HEK293T (cell line): ENCODE data around the gene TMEM31.

Experiments
- CTCF ChIA-PET: fragments of 350-600 bp; formaldehyde crosslinking; extraction: SDS; loops from one replicate; lab custom pipeline; 2021; ENCODE audit warnings: antibody characterized with exemption, inconsistent platforms; lab: Yijun Ruan, JAX
- POLR2A ChIA-PET: fragments of 350-600 bp; formaldehyde crosslinking; extraction: SDS; loops from one replicate; lab custom pipeline; 2020; ENCODE audit warnings: antibody characterized with exemption, inconsistent platforms; lab: Yijun Ruan, JAX
- DNase-seq: peaks from one replicate; pipeline ENCODE4 v3.0.0; 2012; ENCODE audit warnings: mixed read lengths; ENCODE audit errors: extremely low spot score
- ARNT ChIP-seq: fragments of 450-650 bp; IDR thresholded peaks from 2 replicates; pipeline ENCODE4 v1.6.1; 2017; ENCODE audit warnings: mild to moderate bottlenecking
- BHLHE40 ChIP-seq: fragments of 450-650 bp; IDR thresholded peaks from 2 replicates; pipeline ENCODE4 v1.6.1; 2016; ENCODE audit warnings: mild to moderate bottlenecking, moderate library complexity, borderline replicate concordance
- CTBP1 ChIP-seq: fragments of 450-650 bp; IDR thresholded peaks from 2 replicates; pipeline ENCODE4 v1.6.1; 2016; ENCODE audit warnings: borderline replicate concordance
- ELF4 ChIP-seq: fragments of 450-650 bp; IDR thresholded peaks from 2 replicates; pipeline ENCODE4 v1.6.1; 2017; ENCODE audit warnings: antibody characterized with exemption
- FOXA1 ChIP-seq: fragments of 450-650 bp; IDR thresholded peaks from 2 replicates; pipeline ENCODE4 v1.6.1; 2016; ENCODE audit warnings: mild to moderate bottlenecking
- FOXK2 ChIP-seq: fragments of 450-650 bp; IDR thresholded peaks from 2 replicates; pipeline ENCODE4 v1.6.1; 2016; ENCODE audit warnings: mild to moderate bottlenecking
- FOXM1 ChIP-seq: fragments of 450-650 bp; IDR thresholded peaks from 2 replicates; pipeline ENCODE4 v1.6.1; 2017; ENCODE audit warnings: mild to moderate bottlenecking, borderline replicate concordance
- HDGF ChIP-seq: fragments of 450-650 bp; IDR thresholded peaks from 2 replicates; pipeline ENCODE4 v1.6.1; 2017; ENCODE audit warnings: antibody characterized with exemption, borderline replicate concordance
- L3MBTL2 ChIP-seq: fragments of 450-650 bp; conservative IDR thresholded peaks from 2 replicates; pipeline ENCODE4 v1.6.1; 2016; ENCODE audit warnings: mild to moderate bottlenecking
- LEF1 ChIP-seq: fragments of 450-650 bp; IDR thresholded peaks from 2 replicates; pipeline ENCODE4 v1.6.1; 2017; ENCODE audit warnings: mild to moderate bottlenecking, borderline replicate concordance
- NFRKB ChIP-seq: fragments of 450-650 bp; IDR thresholded peaks from 2 replicates; pipeline ENCODE4 v1.6.1; 2016; ENCODE audit warnings: mild to moderate bottlenecking, moderate library complexity
- PKNOX1 ChIP-seq: fragments of 450-650 bp; IDR thresholded peaks from 2 replicates; pipeline ENCODE4 v1.6.1; 2016
- SP1 ChIP-seq: fragments of 450-650 bp; IDR thresholded peaks from 2 replicates; pipeline ENCODE4 v1.6.1; 2017
- SUZ12 ChIP-seq: fragments of 450-650 bp; IDR thresholded peaks from 2 replicates; pipeline ENCODE4 v1.6.1; 2016; ENCODE audit warnings: mild to moderate bottlenecking
- TARDBP ChIP-seq: fragments of 450-650 bp; IDR thresholded peaks from 2 replicates; pipeline ENCODE4 v1.6.1; 2016
- ZNF384 ChIP-seq: fragments of 450-650 bp; IDR thresholded peaks from 2 replicates; pipeline ENCODE4 v1.6.1; 2016

Gene TMEM31

GRCh38 chrX:103737696-103738095 lies 27.0 kb downstream of the TMEM31 start:
- no peak for DNase-seq
- CTCF ChIA-PET, result no interaction called here
- POLR2A ChIA-PET, result no interaction called here
- TF ChIP-seq LEF1 (no peak), BHLHE40 (no peak)

GRCh38 chrX:103739421-103739820 lies 28.7 kb downstream of the TMEM31 start:
- CTCF ChIA-PET, result no interaction called here
- no peak for TF ChIP-seq ARNT
- no peak for TF ChIP-seq CTBP1
- TF ChIP-seq PKNOX1, result no peak
- no peak for TF ChIP-seq TARDBP
- no peak for TF ChIP-seq SUZ12
- no peak for TF ChIP-seq FOXM1
- no peak for TF ChIP-seq BHLHE40
- no peak for TF ChIP-seq FOXK2
- no peak for TF ChIP-seq HDGF
- TF ChIP-seq NFRKB, result no peak
- no peak for TF ChIP-seq LEF1
- no peak for DNase-seq
- POLR2A ChIA-PET, result interaction anchor here (1.1 kb wide), 1 partner anchor 8 kb away, joined by 3 read pairs; no protein-coding TSS in a partner anchor

GRCh38 chrX:103741879-103742278 lies 31.2 kb downstream of the TMEM31 start:
- ChIA-PET CTCF (interaction anchor here (0.6 kb wide), 1 partner anchor 31 kb away, joined by 3 read pairs; no protein-coding TSS in a partner anchor), POLR2A (interaction anchor here (0.9 kb wide), 1 partner anchor 9 kb away, joined by 3 read pairs; no protein-coding TSS in a partner anchor)
- TF ChIP-seq PKNOX1 (no peak), SP1 (no peak), L3MBTL2 (no peak), ELF4 (no peak), FOXA1 (no peak), HDGF (no peak), ARNT (no peak), BHLHE40 (no peak), ZNF384 (no peak), NFRKB (no peak), FOXM1 (no peak), FOXK2 (no peak), LEF1 (no peak), CTBP1 (no peak), TARDBP (no peak), SUZ12 (no peak)
- DNase-seq, result no peak

- POLR2A ChIA-PET, result no interaction called here
- CTCF ChIA-PET, result no interaction called here
- no peak for DNase-seq
- no peak for TF ChIP-seq FOXK2
- TF ChIP-seq BHLHE40, result no peak
- no peak for TF ChIP-seq CTBP1
- TF ChIP-seq FOXM1, result no peak
- no peak for TF ChIP-seq NFRKB
- TF ChIP-seq LEF1, result no peak
- no peak for TF ChIP-seq HDGF
- TF ChIP-seq ELF4, result no peak
- no peak for TF ChIP-seq SUZ12
- no peak for TF ChIP-seq FOXA1
- no peak for TF ChIP-seq TARDBP
- no peak for TF ChIP-seq PKNOX1
- TF ChIP-seq ARNT, result no peak
- TF ChIP-seq SP1, result no peak
- no peak for TF ChIP-seq L3MBTL2
- no peak for TF ChIP-seq ZNF384
Measured at GRCh38 chrX:103742339-103742738, 31.6 kb downstream of the TMEM31 start.

GRCh38 chrX:103747163-103747562 lies 36.5 kb downstream of the TMEM31 start:
- ChIA-PET POLR2A (no interaction called here), CTCF (interaction anchor here (0.7 kb wide), 2 partner anchors 14 to 35 kb away, joined by 3 read pairs; no protein-coding TSS in a partner anchor)
- TF ChIP-seq BHLHE40 (no peak), SP1 (no peak), ZNF384 (no peak), FOXM1 (no peak), ELF4 (no peak), SUZ12 (no peak), LEF1 (no peak), L3MBTL2 (no peak), ARNT (no peak), CTBP1 (no peak), HDGF (no peak), NFRKB (no peak), FOXK2 (no peak)
- no peak for DNase-seq

GRCh38 chrX:103754401-103754800 lies 43.7 kb downstream of the TMEM31 start:
- CTCF ChIA-PET, result interaction anchor here (1.4 kb wide), 1 partner anchor 19 kb away, joined by 6 read pairs; no protein-coding TSS in a partner anchor
- TF ChIP-seq ZNF384 (no peak), FOXA1 (no peak), L3MBTL2 (no peak), NFRKB (no peak), ELF4 (no peak), SUZ12 (no peak), BHLHE40 (no peak)
- DNase-seq, result no peak
- POLR2A ChIA-PET, result no interaction called here
